ENCODE measurements around the gene KMT5B.
"Not testable (repeated sequence)": the region's sequence is repeated elsewhere in the genome, so short reads cannot be mapped to it uniquely, and the experiment has no call there.

KMT5B gene

DNA sequence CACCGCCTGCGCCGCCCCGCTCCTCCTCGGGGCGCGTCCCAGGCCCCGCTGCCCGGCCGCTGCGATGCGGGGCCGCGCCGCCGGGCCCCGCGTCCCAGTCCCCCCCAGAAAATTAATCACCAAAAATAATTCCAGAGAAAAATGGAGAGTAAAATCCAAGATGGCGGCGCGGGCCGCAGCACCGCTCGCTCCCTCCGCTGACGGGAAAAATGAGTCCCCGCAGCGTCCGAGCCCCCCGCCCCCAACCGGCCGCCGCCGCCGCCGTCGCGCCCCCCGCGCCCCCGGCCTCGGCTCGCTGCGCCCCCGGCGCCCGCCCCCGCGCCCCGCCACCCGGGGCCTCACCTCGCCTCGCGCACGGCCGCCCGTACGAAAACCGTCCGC, at the start of gene KMT5B:
TSS of gene KMT5B (minus strand) at position 162 of the 381 bp plus-strand sequence. CDS start 23,220 bp downstream, outside the sequence.
- DNase-seq, result peak; percentile 64

DNA sequence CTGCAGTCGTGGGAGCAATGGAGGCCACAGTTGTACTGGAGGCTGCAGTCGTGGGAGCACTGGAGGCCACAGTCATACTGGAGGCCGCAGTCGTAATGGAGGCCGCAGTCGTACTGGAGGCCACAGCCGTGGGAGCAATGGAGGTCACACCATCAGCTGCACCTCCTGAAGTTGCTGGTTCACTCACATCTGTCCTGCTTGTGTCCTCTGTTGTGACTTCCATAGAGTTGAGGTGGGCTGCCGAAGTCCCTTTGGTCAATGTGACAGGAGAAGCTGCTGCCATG, 49.4 kb upstream of the KMT5B start:
- no peak for DNase-seq

DNA sequence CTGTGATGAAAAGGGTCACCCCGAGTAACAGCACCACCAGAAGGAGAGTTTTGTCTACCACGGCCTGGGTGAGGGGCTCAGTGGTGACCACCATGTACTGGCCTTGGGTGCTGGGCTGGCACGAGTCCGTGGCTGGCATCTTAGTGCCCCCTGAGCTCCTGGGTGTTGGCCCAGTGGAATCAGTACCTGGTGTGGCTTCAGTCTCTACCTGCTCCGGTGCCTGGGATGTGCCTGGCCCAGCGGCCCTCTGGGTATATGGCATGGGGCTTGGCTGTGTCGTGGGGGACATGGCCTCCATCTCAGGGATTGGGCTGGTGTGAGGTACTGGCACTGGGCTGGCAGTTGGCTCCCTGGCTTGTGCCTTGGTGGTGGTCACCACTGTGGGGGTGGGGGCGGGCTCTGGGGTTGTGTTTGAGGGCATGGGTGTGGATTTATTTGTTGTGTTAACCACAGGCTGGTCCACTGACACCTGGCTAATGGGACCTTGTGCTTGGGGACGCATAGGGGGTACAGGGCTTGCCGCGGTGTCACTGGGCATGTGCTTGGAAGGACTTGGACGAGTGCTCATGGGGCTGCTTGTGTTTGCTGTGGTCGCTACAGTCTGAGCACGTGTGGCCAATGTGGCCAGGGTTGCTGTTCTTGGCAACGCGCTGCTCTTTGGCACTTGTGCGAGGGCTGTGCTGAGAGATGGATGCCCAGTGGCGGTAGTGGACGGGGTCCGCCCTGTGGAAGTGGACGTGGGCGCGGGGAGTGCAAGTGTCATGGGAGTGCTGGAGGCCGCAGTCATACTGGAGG, 48.9 kb upstream of the KMT5B start:
- DNase-seq, result no peak

DNA sequence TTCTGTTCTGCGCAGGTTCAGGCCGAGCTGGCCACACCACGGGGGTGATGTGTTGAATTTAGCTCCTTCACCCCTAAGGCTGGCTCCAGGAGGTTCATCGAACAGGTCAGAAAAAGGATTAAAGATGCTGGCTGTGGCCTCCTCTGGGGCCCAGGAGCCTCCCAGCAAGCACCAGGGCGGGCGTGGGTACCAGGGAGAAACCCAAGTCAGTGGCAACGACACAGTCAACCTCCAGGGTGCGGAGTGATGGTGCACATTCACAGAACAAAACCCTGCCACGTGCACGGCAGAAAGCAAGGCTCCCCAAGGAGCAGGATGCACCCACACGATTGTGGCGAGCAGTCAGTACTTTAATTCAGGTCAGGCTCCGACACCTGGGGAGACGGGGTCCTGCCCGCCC, 47.9 kb upstream of the KMT5B start:
- no peak for DNase-seq

DNA sequence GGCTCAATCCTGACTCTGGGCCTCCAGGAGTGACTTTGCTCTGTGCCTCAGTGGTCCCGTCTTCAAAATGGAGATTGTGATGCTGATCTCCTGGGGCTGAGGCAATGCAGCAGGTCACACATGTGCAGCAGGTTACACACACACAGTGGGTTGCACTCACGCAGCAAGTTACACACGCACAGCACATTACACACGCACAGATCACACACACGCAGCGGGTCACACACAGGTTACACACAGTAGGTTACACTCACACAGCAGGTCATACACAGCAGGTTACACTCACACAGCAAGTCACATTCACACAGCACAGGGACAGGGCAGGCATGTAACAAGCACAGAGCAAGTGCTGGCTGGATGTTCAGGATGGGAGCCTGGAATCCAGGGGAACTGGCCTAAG, 47.4 kb upstream of the KMT5B start:
- DNase-seq, result no peak

DNA sequence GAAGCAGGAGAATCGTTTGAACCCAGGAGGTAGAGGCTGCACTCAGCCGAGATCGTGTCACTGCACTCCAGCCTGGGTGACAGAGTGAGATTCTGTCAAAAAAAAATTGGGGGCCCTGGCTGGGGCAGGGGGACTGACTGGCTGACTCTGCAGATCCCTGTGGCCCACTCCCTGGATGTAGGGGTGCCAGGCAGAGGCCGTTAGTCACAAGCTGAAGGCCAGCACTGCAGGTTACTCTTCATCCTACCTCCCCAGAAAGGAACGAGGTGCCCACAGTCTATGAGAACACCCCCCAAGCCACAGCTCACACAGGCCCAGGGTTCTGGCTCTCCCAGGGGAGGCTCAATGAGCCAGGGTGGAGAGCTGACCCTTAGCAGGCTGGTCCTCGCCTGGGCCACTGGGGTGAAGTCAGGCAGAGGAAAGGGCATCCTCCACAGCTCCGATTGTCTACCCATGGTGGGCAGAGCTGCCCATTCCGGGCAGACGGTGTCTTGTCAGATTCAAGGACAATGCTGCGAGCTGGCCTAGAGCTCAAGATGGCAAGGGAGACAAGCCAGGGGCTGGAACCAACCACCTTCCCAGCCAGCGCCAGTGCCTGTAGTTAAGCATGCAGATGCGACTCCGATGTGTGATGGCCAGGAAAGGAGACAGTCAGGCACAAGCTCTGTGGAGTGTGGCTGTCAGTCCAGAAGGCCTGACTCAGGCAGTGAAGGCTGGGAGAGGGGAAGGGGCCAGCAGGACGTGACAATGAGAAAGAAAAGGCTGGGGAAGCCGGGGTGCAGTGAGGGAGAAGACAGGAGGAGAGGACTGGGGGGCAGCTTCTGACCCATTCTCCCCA, 46.2 kb upstream of the KMT5B start:
- DNase-seq, result no peak

DNA sequence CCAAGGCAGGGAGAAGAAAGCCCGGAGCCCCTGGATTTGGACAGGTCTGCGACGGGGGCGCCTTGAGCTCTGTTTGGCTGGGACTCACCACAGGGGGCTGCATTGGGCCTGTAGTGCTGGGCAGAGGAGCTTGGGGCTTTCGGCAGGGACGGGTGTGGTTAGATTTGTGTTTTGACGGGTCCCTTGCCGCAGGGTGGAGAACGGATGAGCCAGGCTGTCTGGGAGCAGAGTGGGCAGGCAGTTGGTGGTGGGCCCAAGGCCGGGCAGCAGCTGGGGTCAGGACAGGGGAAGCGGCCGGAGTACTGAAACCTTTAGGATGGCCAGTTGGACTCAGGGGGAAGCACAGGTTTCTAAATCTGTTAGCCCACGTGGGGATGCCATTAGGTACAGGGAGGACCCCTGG, 45.3 kb upstream of the KMT5B start:
- DNase-seq, result no peak

DNA sequence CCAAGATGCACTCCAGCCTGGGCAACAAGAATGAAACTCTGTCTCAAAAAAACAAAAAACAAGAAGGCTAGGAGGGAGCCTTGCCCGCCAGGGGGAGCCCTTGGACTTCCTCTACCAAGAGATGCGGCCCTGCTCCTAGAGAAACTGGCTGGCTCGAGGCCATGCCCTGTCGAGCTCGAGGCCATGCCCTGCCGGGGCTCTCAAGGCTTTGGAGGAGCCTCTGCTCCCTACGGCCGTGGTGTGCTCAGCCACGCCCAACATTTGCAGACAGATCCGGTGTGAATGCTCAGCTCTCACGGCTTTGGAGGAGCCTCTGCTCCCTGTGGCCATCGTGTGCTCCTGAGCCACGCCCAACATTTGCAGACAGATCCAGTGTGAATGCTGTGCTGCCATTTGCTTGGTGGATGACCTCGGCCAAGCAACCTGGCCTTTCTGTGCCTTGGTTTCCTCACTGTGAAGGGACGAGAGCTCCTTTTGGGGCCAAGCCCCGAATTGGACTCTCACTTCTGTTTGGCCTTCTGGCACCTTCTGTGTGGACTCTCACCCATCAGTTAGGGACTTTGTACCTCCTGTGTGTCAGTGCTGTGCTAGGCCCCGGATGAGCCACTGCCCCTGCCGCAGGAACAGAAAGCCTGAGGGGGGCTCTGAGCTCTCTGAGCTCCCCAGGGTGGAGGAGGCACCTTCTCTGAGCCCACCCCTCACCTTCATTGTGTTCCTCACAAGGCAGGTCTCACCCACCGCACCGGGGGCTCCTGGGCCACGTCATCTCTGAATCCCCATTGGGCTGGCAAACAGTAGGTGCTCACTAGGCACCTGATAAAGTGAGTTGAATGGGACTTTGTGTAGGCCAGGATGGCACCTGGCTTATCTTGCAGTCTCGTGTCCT, 44.6 kb upstream of the KMT5B start:
- peak; percentile 97 for DNase-seq

DNA sequence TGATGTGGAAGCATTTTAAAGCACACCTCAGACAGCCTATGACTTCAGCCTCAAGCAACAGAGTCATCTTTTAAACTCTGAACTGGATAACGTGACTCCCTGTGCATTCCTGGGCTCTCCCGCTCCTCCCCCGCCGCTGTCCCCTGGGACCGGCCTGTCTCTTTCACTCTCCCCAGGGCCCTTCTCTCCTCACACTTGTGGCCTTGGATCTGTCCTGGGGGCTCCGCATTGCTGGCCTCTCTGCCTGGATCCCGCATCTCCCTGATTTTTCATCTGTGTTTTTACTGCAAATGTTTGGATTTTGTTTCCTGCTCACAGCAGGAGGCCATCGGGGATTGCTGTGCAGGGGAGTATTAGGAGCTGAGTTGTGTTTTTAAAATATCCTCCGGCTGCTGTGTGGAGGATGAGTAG, 43.2 kb upstream of the KMT5B start:
- DNase-seq, result no peak

DNA sequence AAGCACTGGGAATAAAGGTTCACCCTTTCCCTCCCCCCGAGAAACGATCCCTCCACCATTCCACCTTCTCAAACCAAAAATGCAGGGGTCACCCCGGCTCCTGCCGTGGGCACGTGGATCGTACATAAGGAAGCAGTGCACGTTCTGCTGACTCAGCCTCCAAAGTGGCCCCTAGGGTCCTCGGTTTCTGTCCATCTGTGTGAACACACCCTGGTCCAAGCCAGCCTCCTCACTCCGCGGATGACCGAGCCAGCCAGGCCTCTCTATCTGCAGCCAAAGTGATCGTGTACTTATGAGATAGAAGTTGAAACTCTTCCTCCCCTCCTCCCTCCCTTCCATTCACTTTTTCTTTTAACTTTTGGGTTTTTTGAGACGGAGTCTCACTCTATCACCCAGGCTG, 42.4 kb upstream of the KMT5B start:
- DNase-seq, result no peak

DNA sequence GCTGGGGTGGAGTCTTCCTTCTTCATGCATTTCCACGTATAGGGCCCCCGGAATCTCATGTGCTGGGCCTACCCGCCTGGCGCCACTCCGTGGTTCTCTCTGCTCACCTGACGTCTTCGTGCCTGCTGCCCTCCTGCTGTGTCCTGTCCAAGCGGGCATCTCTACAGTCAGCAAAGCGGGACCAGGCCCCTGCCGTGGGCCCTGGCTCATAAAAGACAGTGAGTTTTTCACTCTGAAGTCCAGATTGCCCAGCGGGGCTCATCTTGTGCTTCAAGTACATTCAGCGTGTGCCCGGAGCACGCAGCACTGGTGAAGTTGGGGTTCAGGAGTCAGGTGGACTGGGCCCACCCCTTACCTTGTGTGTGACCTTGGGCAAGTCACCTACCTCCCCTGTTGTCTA, 41.3 kb upstream of the KMT5B start:
- DNase-seq, result no peak

DNA sequence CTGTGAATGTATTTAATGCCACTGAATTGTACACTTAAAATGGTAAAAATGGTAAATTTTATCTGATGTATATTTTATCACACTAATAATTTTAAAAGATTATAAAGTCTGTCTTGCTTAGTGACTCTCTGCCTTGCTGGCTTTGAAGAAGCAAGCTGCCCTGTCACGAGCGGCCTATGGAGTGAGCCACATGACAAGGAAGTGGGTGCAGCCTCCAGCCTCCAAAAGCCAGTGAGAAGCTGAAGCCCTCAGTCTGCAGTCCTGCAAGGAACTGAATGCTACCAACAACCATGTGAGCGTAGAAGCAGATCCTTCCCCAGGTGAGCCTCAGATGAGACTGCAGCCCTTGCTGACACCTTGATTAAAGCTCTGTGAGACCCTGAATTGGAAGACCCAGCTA, 38.7 kb upstream of the KMT5B start:
- no peak for DNase-seq

DNA sequence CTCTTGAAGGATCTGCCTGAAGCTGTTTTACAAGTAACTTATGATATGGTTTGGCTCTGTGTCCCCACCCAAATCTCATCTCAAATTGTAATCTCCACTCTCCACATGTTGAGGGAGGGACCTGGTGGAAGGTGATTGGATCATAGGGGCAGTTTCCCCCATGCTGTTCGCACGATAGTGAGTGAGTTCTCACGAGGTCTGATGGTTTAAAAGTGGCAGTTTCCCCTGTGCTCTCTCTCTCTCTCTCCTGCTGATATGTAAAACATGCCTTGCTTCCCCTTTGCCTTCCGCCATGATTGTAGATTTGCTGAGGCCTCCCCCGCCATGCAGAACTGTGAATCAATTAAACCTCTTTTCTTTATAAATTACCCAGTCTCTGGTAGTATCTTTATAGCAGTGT, 31.8 kb upstream of the KMT5B start:
- DNase-seq, result not testable (repeated sequence)

DNA sequence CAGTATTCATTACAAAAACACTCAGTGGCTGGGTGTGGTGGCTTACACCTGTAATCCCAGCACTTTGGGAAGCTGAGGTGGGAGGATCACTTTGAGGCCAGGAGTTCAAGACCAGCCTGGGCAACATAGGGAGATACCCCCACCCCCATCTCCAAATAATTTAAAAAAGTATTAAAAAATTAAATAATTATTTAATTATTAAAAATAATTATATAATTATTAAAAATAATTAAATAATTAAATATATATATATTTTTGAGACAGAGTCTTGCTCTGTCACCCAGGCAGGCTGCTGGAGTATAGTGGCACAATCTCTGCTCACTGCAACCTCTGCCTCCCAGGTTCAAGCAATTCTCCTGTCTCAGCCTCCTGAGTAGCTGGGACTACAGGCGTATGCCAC, 30.8 kb upstream of the KMT5B start:
- not testable (repeated sequence) for DNase-seq

DNA sequence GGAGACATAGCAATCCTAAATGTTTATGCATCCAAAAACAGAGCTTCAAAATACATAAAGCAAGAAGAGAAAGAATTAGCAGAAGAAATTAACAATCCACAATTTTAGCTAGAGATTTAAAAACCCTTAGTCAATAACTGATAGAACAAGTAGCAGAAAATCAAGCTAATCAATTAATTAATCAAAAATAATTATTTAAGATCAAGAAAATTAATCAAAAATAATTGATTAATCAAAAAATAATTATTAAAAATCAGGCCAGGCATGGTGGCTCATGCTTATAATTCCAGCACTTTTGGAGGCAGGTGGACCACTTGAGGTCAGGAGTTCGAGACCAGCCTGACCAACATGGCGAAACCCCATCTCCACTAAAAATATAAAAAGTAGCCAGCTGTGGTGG, 29.5 kb upstream of the KMT5B start:
- no peak for DNase-seq

DNA sequence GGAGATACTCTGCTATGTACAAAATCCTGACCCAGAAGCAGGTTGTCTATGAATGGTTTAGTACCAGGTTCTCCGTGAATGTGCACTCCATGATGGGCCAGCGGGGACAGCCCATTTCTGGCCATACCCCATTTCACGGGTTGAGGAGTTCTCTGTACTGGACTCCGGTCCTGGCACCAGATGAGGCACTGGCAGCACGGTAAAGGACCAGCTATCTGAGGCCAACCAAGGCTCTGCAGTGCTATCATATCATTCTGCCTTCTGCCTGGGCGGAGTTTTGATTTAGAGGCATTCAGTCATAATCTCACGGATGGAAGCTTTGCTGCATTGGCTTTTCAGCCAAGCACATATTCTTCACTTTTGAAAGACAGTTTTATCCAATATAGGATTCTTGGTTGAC, 18.5 kb upstream of the KMT5B start:
- no peak for DNase-seq

DNA sequence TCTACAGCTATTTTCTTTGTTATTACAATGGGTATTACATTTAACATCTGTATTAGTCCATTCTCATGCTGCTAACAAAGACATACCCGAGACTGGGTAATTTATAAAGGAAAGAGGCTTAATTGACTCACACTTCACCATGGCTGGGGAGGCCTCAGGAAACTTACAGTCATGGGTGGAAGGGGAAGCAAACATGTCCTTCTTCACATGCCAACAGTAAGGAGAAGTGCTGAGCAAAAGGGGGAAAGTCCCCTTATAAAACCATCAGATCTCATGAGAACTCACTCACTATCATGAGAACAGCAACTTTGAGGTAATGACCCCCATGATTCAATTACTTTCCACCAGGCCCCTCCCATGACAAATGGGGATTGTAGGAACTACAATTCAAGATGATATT, 16.5 kb upstream of the KMT5B start:
- DNase-seq, result no peak

DNA sequence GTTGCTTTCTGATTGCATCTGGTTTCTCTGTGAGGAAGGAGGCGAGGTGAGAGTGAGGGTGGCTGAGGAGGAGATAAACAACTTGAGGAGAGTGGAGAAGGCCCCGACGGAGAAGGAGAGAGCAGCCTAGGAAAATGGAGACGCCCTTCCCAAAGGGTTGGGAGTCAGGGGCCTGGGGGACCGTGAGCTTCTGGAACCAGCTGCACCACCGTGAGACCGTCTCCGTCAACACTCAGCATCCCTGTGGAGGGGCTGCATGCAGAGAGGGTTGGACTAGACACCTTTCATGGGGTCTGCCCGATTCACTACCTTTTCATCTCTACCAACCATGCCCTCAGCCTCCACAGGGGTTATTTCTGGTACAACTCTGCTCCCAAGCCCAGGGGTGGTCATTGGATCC, 13.3 kb upstream of the KMT5B start:
- DNase-seq, result no peak

DNA sequence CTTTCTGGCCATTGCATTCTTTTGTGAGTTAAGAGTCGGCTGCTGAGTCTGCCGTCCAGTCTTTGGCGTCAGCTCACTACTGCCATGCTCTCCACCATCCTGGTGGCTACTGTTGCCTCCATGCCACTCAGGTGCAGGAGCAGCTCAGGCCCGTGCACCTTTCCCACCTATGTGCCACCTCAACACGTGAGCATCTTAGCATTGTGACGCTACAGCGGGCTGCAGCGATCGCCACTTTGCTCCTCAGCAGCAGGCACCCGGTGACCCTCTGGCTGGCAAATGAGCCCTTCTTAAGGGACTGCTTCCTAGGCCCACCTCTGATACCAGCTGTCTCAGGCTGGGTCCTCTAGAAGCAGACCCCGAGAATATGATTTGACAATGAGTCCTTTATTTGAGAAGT, 11.5 kb upstream of the KMT5B start:
- DNase-seq, result no peak

DNA sequence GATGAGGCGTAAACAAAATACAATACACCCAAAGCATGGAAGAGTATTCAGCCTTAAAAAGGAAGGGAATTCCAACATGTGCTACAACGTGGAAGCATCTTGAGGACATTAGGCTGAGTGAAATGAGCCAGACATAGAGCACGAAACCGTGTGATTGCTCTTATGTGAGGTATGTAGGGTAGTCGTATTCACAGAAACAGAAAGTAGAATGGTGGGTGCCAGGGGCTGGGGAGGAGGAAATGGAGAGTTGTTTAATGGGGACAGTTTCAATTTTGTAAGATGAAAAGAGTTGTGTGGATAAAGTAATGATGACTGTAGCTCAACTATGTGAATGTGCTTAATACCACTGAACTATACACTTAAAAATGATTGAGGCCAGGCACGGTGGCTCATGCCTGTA, 10.2 kb upstream of the KMT5B start:
- DNase-seq, result no peak

DNA sequence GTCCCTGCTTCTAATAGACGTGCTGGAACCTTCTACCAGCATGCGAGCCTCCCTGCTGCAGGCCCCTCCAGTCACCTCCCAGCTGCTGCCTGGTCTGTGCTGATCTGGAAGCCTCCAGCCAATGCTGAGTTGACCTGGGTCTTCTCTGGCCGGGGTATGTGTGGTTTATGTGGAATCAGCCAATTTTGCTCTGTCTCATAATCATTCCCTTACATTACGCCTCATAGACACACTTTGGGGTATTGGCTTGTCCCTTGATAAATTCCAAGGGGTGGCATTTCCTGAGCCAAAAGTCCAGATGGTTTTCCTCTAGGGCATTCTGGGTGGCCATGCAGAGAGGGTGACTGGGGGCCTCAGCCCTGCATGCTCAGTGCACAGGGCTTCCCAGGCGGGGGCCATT, 8.3 kb upstream of the KMT5B start:
- no peak for DNase-seq

DNA sequence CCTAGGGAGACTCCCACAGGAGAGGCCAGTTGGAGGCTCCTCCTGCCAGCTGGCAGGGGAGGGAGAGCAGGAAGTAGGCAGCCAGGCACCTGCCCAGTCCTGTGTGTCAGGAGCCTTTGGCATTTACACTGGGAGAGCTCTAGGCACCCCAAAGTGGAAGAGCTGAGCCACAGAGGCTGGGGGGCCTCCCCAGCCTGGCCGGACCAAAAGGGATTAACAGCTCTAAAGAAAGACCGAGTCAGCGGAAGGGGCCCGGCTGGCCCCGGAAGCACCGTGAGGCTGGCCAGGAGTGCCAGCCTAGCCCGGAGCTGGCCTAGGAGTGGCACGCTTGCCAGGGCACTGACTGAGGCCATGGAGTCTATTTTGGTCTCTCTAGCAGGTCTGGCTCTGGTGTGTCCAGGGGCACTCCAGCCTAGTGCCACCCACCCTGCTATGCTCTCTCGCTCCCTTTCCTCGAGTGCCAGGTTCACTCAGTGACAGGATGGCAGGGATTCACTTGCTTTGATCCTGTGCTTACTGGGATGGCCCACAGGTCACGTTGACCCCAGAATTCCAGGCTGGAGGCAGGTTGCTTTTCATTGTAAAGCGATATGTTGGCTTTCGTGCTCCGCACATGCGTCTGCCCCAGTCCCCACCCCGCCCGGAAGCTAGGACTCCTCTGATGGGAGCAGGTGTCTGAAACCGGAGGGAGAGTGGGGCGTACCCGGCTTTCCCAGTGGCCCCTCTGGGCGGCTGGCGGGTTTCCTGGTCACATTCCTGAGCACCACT, 3.3 kb upstream of the KMT5B start:
- no peak for DNase-seq

Measured in stimulated activated CD4-positive, alpha-beta T cell treated with anti-CD3 and anti-CD28 coated beads, Interleukin-15, amount 100 ng/mL, for 24 hours (primary cell).